ENCODE measurements around the gene CDH9. TPM values are rescaled to one million over a fixed set of nuclear protein-coding genes. Genes with fewer than 3 reads are reported as not detected.

The CDH9 gene
- total and polyA plus RNA-seq, 2 of the 13 experiments (the other 11 are each of a cell fraction or from before 2014, with no cell fraction given), result 0.03 to 0.24 TPM

DNA sequence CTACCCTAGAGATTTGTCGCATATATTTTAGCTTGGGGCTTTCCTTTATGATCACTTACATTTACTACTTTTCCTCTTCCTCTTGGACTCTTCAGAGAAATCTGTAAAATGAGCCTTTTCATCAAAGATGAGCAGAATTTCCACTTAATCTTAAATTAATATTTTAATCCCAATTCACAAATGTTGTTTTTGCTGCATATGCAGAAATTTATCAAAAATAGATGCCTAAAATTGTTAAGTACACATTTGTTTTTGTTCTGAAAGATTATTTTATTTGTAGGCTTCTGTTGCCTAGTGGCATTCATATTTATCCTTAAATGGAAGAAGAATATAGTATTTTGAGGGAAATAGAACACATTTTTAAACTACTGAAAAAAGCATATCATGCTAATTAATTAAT, 168.6 kb downstream of the CDH9 start:
- Histone ChIP-seq H3K9me3 (ENCODE audit: low read length) (no peaks in the 10 kb centered on the region), H3K27ac (ENCODE audit: extremely low read length, insufficient read depth, low read length) (no peak overlapping the region), H3K9ac (ENCODE audit: insufficient read depth, low read depth, low read length) (no peak overlapping the region), H3K4me3 (replicated peaks in 1 of 3; ENCODE audit: insufficient read depth in 1 of 3, low read depth in 2 of 3, low read length in 3 of 3) (no peak overlapping the region), H3K36me3 (replicated peaks in 1 of 2; ENCODE audit: control insufficient read depth in 1 of 2, insufficient read depth in 2 of 2, low read length in 2 of 2) (no peaks in the 10 kb centered on the region), H3K4me2 (ENCODE audit: low read depth, low read length) (no peak overlapping the region), H2AFZ (ENCODE audit: low read length) (no peak overlapping the region), H3K79me2 (ENCODE audit: insufficient read depth, low read length) (no peaks in the 10 kb centered on the region), H3K27me3 (ENCODE audit: control insufficient read depth in 1 of 2, insufficient read depth in 2 of 2, low read length in 2 of 2) (no peaks in the 10 kb centered on the region), H4K20me1 (ENCODE audit: insufficient read depth, low read length) (no peaks in the 10 kb centered on the region), H3K4me1 (ENCODE audit: insufficient read depth, low read length) (no peaks in the 10 kb centered on the region)
- ChIA-PET POLR2A (no interaction called here), CTCF (ENCODE audit: low intra/inter-chr PET ratio, low total read pairs) (no interaction called here)
- TF ChIP-seq KDM5A (IDR thresholded peaks at IDR 0.05; ENCODE audit: borderline replicate concordance, low read length) (no peak), MAFF (IDR thresholded peaks at IDR 0.05; ENCODE audit: low read depth, low read length) (0 out of 2 replicates have a peak, but pooled peaks have one; percentile 30), MAFK (conservative IDR thresholded peaks at IDR 0.05 in 1 of 2, IDR thresholded peaks at IDR 0.05 in 1 of 2; ENCODE audit: low read length in 2 of 2) (peak; percentile 36 to 69; a peak in 3 of 4 replicates)
- ATAC-seq (no peak), DNase-seq (ENCODE audit: low spot score) (no peak), FAIRE-seq (no peak)
- intact Hi-C loops (cut with micrococcal nuclease; ENCODE audit: unreplicated experiment) (no loop called here), in situ Hi-C loops (cut with HindIII; ENCODE audit: extremely low pct_ligation_motif_present, low pct_unique_long_range_greater_than_20kb) (no loop called here)
- 0% methylated on average over 1 of the region's 1 CpG for WGBS (ENCODE audit: low lambda C conversion rate)
- BruUV-seq (replicated peaks), result no TSS peak

DNA sequence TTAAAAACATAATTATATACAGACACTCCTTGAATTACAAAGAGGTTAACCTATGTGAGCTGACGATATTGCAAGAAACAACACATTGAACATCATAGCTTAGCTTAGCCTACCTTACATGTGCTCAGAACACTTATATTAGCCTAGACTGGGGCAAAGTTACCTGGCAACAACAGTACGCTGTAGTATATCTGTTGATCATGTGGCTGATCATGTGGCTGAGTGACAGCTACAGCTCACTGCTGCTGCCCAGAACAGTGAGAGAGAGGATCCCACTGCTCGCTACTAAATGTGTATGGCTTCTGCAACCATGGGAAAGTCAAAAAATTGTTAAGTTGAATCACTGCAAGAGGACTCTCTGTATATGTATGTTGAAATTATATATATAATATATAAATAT, 169.9 kb downstream of the CDH9 start:
- CTCF ChIA-PET (ENCODE audit: low intra/inter-chr PET ratio, low total read pairs), result no interaction called here
- Histone ChIP-seq H3K79me2 (ENCODE audit: insufficient read depth, low read length) (no peaks in the 10 kb centered on the region), H3K36me3 (replicated peaks in 1 of 2; ENCODE audit: control insufficient read depth in 1 of 2, insufficient read depth in 2 of 2, low read length in 2 of 2) (no peaks in the 10 kb centered on the region), H4K20me1 (ENCODE audit: insufficient read depth, low read length) (no peaks in the 10 kb centered on the region), H3K27me3 (ENCODE audit: control insufficient read depth in 1 of 2, insufficient read depth in 2 of 2, low read length in 2 of 2) (no peaks in the 10 kb centered on the region), H3K4me2 (ENCODE audit: low read depth, low read length) (no peak overlapping the region), H3K27ac (ENCODE audit: extremely low read length, insufficient read depth, low read length) (no peak overlapping the region), H3K4me1 (ENCODE audit: insufficient read depth, low read length) (no peaks in the 10 kb centered on the region), H3K4me3 (replicated peaks in 1 of 3; ENCODE audit: insufficient read depth in 1 of 3, low read depth in 2 of 3, low read length in 3 of 3) (no peak overlapping the region), H2AFZ (ENCODE audit: low read length) (no peak overlapping the region), H3K9me3 (ENCODE audit: low read length) (no peaks in the 10 kb centered on the region), H3K9ac (ENCODE audit: insufficient read depth, low read depth, low read length) (no peak overlapping the region)
- ATAC-seq, result no peak
- no peak for DNase-seq (ENCODE audit: low spot score)
- BruUV-seq (replicated peaks), result no TSS peak
- in situ Hi-C loops (cut with HindIII; ENCODE audit: extremely low pct_ligation_motif_present, low pct_unique_long_range_greater_than_20kb), result no loop called here
- POLR2A ChIA-PET, result no interaction called here
- WGBS (ENCODE audit: low lambda C conversion rate), result 12% methylated on average over 3 of the region's 3 CpGs
- intact Hi-C loops (cut with micrococcal nuclease; ENCODE audit: unreplicated experiment), result no loop called here
- no peak for FAIRE-seq
- no peak for TF ChIP-seq ZNF296 (CRISPR knock-in tag; conservative IDR thresholded peaks at IDR 0.05)
- TF ChIP-seq MTA1 (CRISPR knock-in tag; IDR thresholded peaks at IDR 0.05; ENCODE audit: borderline replicate concordance), result no peak
- TF ChIP-seq, protein P1, sequence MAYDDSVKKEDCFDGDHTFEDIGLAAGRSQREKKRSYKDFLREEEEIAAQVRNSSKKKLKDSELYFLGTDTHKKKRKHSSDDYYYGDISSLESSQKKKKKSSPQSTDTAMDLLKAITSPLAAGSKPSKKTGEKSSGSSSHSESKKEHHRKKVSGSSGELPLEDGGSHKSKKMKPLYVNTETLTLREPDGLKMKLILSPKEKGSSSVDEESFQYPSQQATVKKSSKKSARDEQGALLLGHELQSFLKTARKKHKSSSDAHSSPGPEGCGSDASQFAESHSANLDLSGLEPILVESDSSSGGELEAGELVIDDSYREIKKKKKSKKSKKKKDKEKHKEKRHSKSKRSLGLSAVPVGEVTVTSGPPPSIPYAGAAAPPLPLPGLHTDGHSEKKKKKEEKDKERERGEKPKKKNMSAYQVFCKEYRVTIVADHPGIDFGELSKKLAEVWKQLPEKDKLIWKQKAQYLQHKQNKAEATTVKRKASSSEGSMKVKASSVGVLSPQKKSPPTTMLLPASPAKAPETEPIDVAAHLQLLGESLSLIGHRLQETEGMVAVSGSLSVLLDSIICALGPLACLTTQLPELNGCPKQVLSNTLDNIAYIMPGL (CRISPR knock-in tag; IDR thresholded peaks at IDR 0.05; ENCODE audit: borderline replicate concordance in 1 of 2, low read depth in 1 of 2), result no peak
- TF ChIP-seq, protein P2, sequence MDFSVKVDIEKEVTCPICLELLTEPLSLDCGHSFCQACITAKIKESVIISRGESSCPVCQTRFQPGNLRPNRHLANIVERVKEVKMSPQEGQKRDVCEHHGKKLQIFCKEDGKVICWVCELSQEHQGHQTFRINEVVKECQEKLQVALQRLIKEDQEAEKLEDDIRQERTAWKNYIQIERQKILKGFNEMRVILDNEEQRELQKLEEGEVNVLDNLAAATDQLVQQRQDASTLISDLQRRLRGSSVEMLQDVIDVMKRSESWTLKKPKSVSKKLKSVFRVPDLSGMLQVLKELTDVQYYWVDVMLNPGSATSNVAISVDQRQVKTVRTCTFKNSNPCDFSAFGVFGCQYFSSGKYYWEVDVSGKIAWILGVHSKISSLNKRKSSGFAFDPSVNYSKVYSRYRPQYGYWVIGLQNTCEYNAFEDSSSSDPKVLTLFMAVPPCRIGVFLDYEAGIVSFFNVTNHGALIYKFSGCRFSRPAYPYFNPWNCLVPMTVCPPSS (IDR thresholded peaks at IDR 0.05), result no peak
- TF ChIP-seq SRSF1 (optimal IDR thresholded peaks at IDR 0.05; ENCODE audit: low read depth, low read length), result no peak
- TF ChIP-seq NR2F1 (CRISPR knock-in tag; IDR thresholded peaks at IDR 0.05), result no peak
- no peak for TF ChIP-seq TEAD3 (CRISPR knock-in tag; optimal IDR thresholded peaks at IDR 0.05; ENCODE audit: borderline replicate concordance)
- TF ChIP-seq, protein P3, sequence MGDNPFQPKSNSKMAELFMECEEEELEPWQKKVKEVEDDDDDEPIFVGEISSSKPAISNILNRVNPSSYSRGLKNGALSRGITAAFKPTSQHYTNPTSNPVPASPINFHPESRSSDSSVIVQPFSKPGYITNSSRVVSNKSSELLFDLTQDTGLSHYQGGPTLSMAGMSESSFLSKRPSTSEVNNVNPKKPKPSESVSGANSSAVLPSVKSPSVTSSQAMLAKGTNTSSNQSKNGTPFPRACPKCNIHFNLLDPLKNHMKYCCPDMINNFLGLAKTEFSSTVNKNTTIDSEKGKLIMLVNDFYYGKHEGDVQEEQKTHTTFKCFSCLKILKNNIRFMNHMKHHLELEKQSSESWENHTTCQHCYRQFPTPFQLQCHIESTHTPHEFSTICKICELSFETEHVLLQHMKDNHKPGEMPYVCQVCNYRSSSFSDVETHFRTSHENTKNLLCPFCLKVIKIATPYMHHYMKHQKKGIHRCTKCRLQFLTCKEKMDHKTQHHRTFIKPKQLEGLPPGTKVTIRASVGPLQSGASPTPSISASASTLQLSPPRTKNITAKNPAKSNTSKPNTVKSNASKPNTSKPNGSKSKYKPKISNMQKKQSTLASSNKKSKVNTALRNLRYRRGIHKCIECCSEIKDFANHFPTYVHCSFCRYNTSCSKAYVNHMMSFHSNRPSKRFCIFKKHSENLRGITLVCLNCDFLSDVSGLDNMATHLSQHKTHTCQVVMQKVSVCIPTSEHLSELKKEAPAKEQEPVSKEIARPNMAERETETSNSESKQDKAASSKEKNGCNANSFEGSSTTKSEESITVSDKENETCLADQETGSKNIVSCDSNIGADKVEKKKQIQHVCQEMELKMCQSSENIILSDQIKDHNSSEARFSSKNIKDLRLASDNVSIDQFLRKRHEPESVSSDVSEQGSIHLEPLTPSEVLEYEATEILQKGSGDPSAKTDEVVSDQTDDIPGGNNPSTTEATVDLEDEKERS (CRISPR knock-in tag; IDR thresholded peaks at IDR 0.05), result no peak

All from HepG2 (cell line).